ENCODE measurements around the gene DNAAF3. TPM values are rescaled to one million over a fixed set of nuclear protein-coding genes. Genes with fewer than 3 reads are reported as not detected.

DNAAF3 gene
- polyA plus RNA-seq, 10 donors: 0.15 to 0.92 (median 0.54) TPM

DNA sequence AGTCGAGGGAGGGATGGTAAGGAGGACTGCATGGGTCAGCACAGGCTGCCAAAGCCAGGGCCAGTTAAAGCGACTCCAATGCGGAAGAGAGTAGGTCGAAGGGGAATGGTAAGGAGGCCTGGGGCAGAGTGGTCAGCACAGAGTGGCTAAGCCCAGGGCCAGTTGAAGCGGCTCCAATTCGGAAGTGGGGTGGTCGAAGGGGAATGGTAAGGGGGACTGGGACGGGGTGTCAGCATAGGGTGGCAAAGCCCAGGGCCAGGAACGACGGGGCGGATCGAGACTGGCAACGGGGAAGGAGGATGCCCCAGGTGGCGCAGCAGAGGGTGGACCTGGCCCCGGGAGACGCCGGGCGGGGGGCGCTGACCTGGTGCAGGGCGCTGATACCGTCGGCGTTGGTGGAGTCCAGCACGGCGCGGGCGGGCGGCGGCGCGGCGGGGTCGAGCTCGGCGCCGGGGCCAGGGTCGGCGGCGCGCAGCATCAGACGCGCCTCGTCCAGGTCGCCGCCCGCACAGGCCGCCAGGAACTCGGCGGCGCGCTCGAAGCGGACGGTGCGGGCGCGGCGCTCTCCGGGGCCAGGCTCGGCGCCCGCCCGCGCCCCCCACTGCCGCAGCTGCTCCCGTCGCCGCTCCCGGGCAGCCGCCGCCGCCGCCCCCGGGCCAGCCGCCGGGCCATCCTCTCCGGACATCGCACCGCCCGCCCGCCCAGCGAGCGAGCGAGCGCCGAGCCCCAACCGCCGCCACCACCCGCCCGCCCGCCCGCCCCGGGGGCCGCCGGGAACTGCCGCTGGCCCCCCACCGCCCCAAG, 49.4 kb downstream of the DNAAF3 start, which contains the start of gene PPP1R12C:
Gene PPP1R12C (minus strand): TSS at position 779 of the 804 bp plus-strand sequence. CDS start 94 bp downstream, at position 685.
- peak in 1 of 3 donors; percentile 73 for DNase-seq

- peak in 2 of 3 donors; percentile 77 to 92 for DNase-seq
Observed at GRCh38 chr19:55116232-55116858, 50.1 kb downstream of the DNAAF3 start.

GRCh38 chr19:55115446-55116065, 50.9 kb downstream of the DNAAF3 start:
- DNase-seq: no peak

DNA sequence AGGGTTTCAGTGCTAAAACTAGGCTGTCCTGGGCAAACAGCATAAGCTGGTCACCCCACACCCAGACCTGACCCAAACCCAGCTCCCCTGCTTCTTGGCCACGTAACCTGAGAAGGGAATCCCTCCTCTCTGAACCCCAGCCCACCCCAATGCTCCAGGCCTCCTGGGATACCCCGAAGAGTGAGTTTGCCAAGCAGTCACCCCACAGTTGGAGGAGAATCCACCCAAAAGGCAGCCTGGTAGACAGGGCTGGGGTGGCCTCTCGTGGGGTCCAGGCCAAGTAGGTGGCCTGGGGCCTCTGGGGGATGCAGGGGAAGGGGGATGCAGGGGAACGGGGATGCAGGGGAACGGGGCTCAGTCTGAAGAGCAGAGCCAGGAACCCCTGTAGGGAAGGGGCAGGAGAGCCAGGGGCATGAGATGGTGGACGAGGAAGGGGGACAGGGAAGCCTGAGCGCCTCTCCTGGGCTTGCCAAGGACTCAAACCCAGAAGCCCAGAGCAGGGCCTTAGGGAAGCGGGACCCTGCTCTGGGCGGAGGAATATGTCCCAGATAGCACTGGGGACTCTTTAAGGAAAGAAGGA, 51.8 kb downstream of the DNAAF3 start:
- no peak for DNase-seq

DNA sequence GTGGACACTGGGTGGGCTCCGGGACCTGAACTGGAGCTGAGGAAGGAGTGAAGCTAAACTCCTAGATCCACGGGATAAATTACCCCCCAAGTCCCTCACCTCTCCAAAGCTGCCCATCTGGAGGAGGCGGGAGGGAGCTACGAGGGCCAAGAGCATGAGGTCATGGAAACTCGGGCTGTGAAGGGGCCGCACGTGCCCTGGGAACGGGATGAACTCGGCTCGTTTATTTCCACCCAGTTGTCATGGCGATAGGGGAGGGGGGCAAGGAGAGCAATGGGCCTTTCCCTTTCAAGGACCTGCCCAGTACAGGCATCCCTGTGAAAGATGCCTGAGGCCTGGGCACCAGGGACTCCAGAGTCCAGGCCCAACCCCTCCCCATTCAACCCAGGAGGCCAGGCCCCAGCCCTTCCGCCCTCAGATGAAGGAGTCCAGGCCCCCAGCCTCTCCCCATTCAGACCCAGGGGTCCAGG, 52.8 kb downstream of the DNAAF3 start:
- DNase-seq: peak; percentile 94 to 98 (median 97)

DNA sequence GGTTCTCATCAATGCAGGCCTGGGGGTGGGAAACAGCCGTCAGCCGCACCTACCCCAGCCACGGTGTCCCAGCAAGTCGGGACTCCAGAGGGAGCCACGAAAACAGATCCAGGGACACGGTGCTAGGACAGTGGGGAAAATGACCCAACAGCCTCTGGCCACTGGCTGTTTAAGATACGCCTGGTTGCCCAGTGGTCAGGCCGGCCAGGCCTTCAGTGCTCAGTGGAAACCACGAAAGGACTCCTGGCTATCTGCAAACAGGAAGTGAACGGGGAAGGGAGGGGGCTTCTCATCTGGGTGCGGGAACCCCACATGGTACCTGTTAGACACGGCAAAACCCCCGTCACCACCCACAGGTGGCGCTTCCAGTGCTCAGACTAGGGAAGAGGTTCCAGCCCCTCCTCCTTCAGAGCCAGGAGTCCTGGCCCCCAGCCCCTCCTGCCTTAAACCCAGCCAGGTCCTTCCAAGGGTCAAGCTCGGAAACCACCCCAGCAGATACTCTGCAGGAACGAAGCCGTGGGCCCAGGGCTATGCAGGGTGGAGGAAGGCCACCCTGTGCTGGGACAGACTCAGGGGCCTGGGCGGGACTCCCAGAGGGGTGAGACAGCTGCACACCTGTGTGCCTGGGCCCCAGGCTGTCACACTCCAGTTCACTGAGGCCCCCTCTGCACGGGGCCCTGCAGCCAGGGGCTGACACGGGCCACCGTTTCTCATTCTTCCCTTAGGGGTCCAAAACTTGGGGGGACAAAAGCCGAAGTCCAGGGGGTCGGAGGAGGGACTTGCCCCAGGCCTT, 53.4 kb downstream of the DNAAF3 start:
- DNase-seq: no peak

GRCh38 chr19:55112246-55112776, 54.1 kb downstream of the DNAAF3 start:
- DNase-seq: no peak

DNA sequence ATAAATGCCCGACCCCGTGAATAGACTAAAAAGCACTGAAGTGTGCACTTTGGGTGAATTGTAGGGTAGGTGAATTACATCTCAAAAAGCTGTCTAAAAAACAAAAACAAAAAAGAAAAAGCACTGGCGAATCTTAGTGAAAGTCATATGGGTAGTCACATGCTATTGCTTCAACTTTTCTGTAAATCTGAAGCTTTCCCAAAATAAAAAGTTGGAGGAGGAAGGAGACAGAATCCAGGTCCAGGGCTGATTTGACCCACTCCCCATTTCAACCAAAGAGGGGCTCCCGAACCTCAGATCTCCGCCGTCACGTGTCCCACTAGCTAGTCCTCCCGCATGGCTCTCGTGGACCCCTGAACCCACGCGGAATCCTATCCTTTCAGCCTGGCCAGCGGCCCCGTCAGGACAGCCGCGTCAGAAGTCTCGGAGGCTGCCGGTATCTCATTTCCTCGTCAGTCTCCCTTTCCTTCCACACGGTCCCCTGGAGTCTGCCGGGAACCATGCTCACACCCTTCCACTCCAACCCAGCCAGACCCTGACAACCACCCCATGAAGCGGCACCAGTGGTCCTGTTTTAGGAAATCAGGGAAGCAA, 55.1 kb downstream of the DNAAF3 start:
- DNase-seq: peak in 1 of 3 donors; percentile 33

DNA sequence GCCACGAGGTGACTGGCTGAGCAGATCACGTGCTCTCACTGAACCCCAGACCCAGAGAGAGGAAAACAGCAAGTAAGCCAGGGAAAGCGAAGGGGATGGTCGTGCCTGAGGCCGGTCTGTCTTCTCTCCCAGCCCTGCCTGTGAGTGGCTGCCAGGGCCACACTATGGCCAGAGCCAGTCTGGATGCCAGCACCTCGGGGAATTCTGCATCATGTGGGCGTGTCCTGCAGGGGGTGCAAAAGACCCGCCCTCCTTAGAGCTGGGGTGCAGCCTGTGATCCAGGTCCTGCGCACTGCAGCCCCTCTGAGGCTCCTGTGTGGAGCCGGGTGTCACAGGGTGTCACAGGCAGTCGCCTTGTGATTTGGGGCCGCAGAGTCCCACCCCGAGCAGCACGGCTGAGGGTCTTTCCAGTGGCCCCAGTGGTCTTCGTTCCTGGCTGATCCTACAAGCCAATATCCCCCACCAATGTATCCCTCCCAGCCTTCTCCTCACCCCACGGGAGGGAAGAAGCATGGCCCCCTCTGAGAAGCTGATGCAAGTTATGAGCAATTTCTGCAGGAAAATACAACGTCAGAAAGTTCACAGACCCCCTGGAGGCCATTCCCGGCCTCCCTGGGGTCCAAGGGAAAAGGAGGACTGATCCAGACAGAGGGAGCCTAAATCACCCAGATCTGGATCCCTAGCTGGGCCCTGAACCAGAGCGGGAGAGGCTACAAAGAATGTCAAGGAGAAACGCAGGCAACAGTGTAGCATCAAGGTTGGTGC, 56.7 kb downstream of the DNAAF3 start:
- DNase-seq: peak in 1 of 3 donors; percentile 11

Other genes starting within 250 kb of the DNAAF3 start
- under 1 TPM in 4 of 10 donors, not detected in 6; 0.34 to 0.53 (median 0.41) TPM for gene NLRP7, start 219.1 kb downstream of the DNAAF3 start, polyA plus RNA-seq (ENCODE audit: insufficient read length in 10 of 10)
- 1 to 10 TPM in 6 of 10 donors, under 1 TPM in 4; 0.58 to 5.6 (median 1.1) TPM for gene NLRP2, start 200.2 kb downstream of the DNAAF3 start, polyA plus RNA-seq (ENCODE audit: insufficient read length in 10 of 10)
- under 1 TPM in 9 of 10 donors, not detected in 1; 0.12 to 0.72 (median 0.20) TPM for gene GP6, start 128.3 kb downstream of the DNAAF3 start, polyA plus RNA-seq (ENCODE audit: insufficient read length in 10 of 10)
- gene RDH13, start 103.5 kb downstream of the DNAAF3 start, polyA plus RNA-seq (ENCODE audit: insufficient read length in 10 of 10): 10 to 100 TPM in 7 of 10 donors, 1 to 10 TPM in 3; 8.4 to 14.9 (median 11.5) TPM
- gene EPS8L1, start 90.7 kb downstream of the DNAAF3 start, polyA plus RNA-seq (ENCODE audit: insufficient read length in 10 of 10): 1 to 10 TPM; 2.8 to 9.1 (median 4.7) TPM
- 100 to 1,000 TPM in 1 of 10 donors, 10 to 100 TPM in 9; 49.8 to 104 (median 82.2) TPM for gene PPP1R12C, start 49.0 kb downstream of the DNAAF3 start, polyA plus RNA-seq (ENCODE audit: insufficient read length in 10 of 10)
- gene TNNT1, start 17.4 kb downstream of the DNAAF3 start, polyA plus RNA-seq (ENCODE audit: insufficient read length in 10 of 10): 1,000 to 10,000 TPM in 2 of 10 donors, 100 to 1,000 TPM in 8; 199 to 1,145 (median 658) TPM
- gene TNNI3, start 8.9 kb downstream of the DNAAF3 start, polyA plus RNA-seq (ENCODE audit: insufficient read length in 10 of 10): 1 to 10 TPM in 9 of 10 donors, under 1 TPM in 1; 0.88 to 4.7 (median 2.2) TPM
- gene SYT5, start 13.7 kb upstream of the DNAAF3 start, polyA plus RNA-seq (ENCODE audit: insufficient read length in 10 of 10): under 1 TPM in 6 of 10 donors, not detected in 4; 0.05 to 0.13 (median 0.07) TPM
- gene PTPRH, start 42.9 kb upstream of the DNAAF3 start, polyA plus RNA-seq (ENCODE audit: insufficient read length in 10 of 10): 1 to 10 TPM in 1 of 10 donors, under 1 TPM in 9; 0.20 to 1.2 (median 0.56) TPM
- 1 to 10 TPM; 1.4 to 3.5 (median 2.9) TPM for gene TMEM86B, start 62.1 kb upstream of the DNAAF3 start, polyA plus RNA-seq (ENCODE audit: insufficient read length in 10 of 10)
- gene PPP6R1, start 92.4 kb upstream of the DNAAF3 start, polyA plus RNA-seq (ENCODE audit: insufficient read length in 10 of 10): 10 to 100 TPM; 21.5 to 31.9 (median 27.8) TPM
- 10 to 100 TPM; 14.6 to 29.6 (median 21.2) TPM for gene HSPBP1, start 113.5 kb upstream of the DNAAF3 start, polyA plus RNA-seq (ENCODE audit: insufficient read length in 10 of 10)
- gene BRSK1, start 117.4 kb upstream of the DNAAF3 start, polyA plus RNA-seq (ENCODE audit: insufficient read length in 10 of 10): 10 to 100 TPM in 1 of 10 donors, 1 to 10 TPM in 9; 5.0 to 10.9 (median 8.0) TPM
- gene TMEM150B, start 158.7 kb upstream of the DNAAF3 start, polyA plus RNA-seq (ENCODE audit: insufficient read length in 10 of 10): 1 to 10 TPM in 2 of 10 donors, under 1 TPM in 8; 0.45 to 1.3 (median 0.68) TPM
- 10 to 100 TPM; 12.8 to 29.0 (median 18.0) TPM for gene KMT5C, start 173.3 kb upstream of the DNAAF3 start, polyA plus RNA-seq (ENCODE audit: insufficient read length in 10 of 10)
- gene COX6B2, start 188.1 kb upstream of the DNAAF3 start, polyA plus RNA-seq (ENCODE audit: insufficient read length in 10 of 10): 1 to 10 TPM in 2 of 10 donors, under 1 TPM in 3, not detected in 5; 0.08 to 3.0 (median 0.24) TPM
- gene GARIN5B, start 196.6 kb upstream of the DNAAF3 start, polyA plus RNA-seq (ENCODE audit: insufficient read length in 10 of 10): under 1 TPM in 1 of 10 donors, not detected in 9; 0.07 TPM
- under 1 TPM in 8 of 10 donors, not detected in 2; 0.07 to 0.66 (median 0.39) TPM for gene IL11, start 203.8 kb upstream of the DNAAF3 start, polyA plus RNA-seq (ENCODE audit: insufficient read length in 10 of 10)
- not detected for gene TMEM190, start 210.2 kb upstream of the DNAAF3 start, polyA plus RNA-seq (ENCODE audit: insufficient read length in 10 of 10)
- gene TMEM238, start 217.7 kb upstream of the DNAAF3 start, polyA plus RNA-seq (ENCODE audit: insufficient read length in 10 of 10): under 1 TPM in 5 of 10 donors, not detected in 5; 0.12 to 0.48 (median 0.23) TPM
- 1,000 to 10,000 TPM; 1,118 to 2,122 (median 1,535) TPM for gene RPL28, start 219.3 kb upstream of the DNAAF3 start, polyA plus RNA-seq (ENCODE audit: insufficient read length in 10 of 10)
- 10 to 100 TPM; 26.3 to 47.0 (median 37.2) TPM for gene UBE2S, start 241.2 kb upstream of the DNAAF3 start, polyA plus RNA-seq (ENCODE audit: insufficient read length in 10 of 10)